Measurements from ENCODE around the gene SLC26A11. TPM values are rescaled to one million over a fixed set of nuclear protein-coding genes. Genes with fewer than 3 reads are reported as not detected.

The SLC26A11 gene
- total RNA-seq, 4 donors from 2014 or later = 14.1 to 38.9 (median 26.5) TPM

DNA sequence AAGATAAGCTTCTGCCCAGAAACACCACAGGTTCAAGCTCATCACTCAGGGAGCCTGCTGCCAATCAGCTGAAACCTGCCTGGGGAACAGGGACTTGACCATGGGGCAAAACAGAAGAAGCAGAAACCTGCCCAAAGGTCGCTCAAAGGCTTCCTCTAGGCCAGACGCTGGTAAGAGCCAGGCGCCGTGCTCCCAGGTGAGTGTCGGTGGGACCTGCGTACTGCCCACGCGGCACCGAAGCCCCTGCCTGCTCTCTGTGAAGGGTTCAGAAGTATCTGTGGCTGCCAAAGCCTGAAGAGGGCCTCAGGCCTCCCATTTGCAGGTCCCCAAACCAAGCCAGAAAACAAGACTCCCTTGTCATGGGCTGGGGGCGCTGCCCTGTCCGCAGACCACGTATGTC lies 10.5 kb upstream of the SLC26A11 start:
- no peak for DNase-seq (ENCODE audit: low spot score in 2 of 2)
- peaks cover 85% of the 10 kb centered on the region for H3K36me3 ChIP-seq
- TF ChIP-seq EP300 (IDR thresholded peaks at IDR 0.05) (no peak), POLR2AphosphoS5 (IDR thresholded peaks at IDR 0.05) (no peak), POLR2A (IDR thresholded peaks at IDR 0.05) (no peak)
- TF ChIP-seq, protein P1, sequence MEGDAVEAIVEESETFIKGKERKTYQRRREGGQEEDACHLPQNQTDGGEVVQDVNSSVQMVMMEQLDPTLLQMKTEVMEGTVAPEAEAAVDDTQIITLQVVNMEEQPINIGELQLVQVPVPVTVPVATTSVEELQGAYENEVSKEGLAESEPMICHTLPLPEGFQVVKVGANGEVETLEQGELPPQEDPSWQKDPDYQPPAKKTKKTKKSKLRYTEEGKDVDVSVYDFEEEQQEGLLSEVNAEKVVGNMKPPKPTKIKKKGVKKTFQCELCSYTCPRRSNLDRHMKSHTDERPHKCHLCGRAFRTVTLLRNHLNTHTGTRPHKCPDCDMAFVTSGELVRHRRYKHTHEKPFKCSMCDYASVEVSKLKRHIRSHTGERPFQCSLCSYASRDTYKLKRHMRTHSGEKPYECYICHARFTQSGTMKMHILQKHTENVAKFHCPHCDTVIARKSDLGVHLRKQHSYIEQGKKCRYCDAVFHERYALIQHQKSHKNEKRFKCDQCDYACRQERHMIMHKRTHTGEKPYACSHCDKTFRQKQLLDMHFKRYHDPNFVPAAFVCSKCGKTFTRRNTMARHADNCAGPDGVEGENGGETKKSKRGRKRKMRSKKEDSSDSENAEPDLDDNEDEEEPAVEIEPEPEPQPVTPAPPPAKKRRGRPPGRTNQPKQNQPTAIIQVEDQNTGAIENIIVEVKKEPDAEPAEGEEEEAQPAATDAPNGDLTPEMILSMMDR (IDR thresholded peaks at IDR 0.05) = no peak
- H3K4me3 ChIP-seq = no peak overlapping the region
- H3K9me3 ChIP-seq = no peaks in the 10 kb centered on the region
- 96% methylated on average over 12 of the region's 12 CpGs for WGBS
- no peak overlapping the region for H3K27ac ChIP-seq
- no peaks in the 10 kb centered on the region for H3K27me3 ChIP-seq
- H3K4me1 ChIP-seq = no peaks in the 10 kb centered on the region

DNA sequence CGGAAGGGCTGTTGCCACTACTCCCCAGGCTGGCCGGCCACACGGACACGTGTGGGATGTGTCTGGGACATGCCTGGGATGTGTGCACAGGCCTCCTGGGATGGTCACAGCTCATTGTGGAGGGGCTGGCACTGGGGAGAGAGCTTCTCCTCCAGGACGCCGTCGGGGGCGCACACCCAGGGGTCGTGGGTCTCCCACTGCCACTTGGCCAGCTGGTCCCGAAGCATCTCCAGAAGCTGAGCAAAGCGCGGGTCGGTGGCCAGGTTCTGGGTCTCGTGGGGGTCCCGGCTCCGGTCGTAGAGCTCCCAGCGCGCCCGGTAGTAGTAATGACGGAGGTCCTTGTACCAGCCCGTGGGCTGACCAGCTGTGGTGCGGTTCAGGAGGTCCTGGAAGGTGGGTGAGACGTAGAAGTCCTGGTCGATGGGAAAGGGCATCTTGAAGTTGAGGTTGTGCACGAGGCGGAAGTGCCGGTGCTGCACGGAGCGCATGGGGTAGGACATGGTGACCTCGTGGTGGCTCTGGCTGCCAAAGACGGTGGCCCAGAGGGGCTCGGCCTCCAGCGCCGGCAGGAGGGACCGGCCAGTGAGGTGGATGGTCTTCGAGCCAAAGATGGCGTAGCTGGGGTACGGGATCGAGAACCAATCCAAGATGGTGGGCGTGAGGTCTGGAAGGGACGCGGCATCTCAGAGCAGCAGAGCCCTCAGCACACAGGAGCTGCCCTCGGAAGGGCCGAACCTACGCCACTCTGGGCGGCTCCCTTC lies 9.7 kb upstream of the SLC26A11 start:
- DNase-seq (ENCODE audit: low spot score in 2 of 2) = no peak
- Histone ChIP-seq H3K4me3 (no peak overlapping the region), H3K27ac (no peak overlapping the region), H3K36me3 (peaks cover 85% of the 10 kb centered on the region), H3K27me3 (no peaks in the 10 kb centered on the region), H3K9me3 (no peaks in the 10 kb centered on the region), H3K4me1 (no peaks in the 10 kb centered on the region)
- TF ChIP-seq POLR2AphosphoS5 (IDR thresholded peaks at IDR 0.05) = no peak
- no peak for TF ChIP-seq EP300 (IDR thresholded peaks at IDR 0.05)
- TF ChIP-seq POLR2A (IDR thresholded peaks at IDR 0.05) = no peak
- TF ChIP-seq, protein P1 (IDR thresholded peaks at IDR 0.05) = no peak
- 97% methylated on average over 33 of the region's 47 CpGs for WGBS

DNA sequence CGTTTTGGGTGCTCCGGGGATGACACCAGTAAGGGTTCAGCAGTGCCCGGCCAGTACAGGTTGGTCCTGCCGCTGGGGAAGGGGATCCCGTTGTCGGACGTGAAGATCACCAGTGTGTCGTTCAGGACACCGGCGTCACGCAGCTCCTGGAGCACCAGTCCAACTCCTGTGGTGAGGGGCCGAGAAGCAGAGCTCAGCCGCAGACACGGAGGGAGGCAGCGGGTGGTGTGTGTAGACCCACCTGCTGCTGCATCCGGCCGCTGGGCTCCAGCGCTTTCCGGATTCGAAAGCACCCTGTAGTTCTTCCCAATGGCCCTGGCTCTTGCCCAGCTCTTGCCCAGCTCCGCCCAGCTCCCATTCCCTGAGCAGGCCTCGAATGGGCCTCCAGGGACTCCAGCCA lies 8.1 kb upstream of the SLC26A11 start:
- no peaks in the 10 kb centered on the region for H3K27me3 ChIP-seq
- TF ChIP-seq POLR2AphosphoS5 (IDR thresholded peaks at IDR 0.05) (no peak), POLR2A (IDR thresholded peaks at IDR 0.05) (no peak), EP300 (IDR thresholded peaks at IDR 0.05) (no peak)
- TF ChIP-seq, protein P1 (IDR thresholded peaks at IDR 0.05) = no peak
- DNase-seq (ENCODE audit: low spot score in 2 of 2) = no peak
- no CpG with 5 or more reads among the region's 22 CpGs for WGBS
- H3K4me1 ChIP-seq = no peaks in the 10 kb centered on the region
- peaks cover 93% of the 10 kb centered on the region for H3K36me3 ChIP-seq
- no peaks in the 10 kb centered on the region for H3K9me3 ChIP-seq
- no peak overlapping the region for H3K27ac ChIP-seq
- H3K4me3 ChIP-seq = no peak overlapping the region

DNA sequence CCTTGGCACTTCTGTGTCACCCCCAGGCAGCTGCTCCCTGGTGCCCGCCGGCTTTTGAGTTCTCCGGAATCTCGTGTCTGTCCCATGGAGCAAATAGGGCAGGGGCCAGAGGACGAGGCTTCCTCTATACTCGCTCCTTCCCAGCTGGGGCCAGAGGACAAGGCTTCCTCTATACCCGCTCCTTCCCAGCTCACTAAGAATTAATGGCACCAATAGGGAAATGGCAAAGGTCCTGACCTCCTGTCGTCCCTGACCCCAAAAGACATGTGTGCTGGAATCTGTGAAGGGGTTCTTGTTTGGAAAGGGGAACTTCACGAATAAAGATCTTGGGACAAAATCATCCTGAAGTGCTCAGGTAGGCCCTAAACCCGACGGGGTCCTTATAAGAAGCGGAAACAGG lies 7.7 kb upstream of the SLC26A11 start:
- WGBS = 85% methylated on average over 8 of the region's 12 CpGs
- no peak overlapping the region for H3K27ac ChIP-seq
- no peak for DNase-seq (ENCODE audit: low spot score in 2 of 2)
- no peaks in the 10 kb centered on the region for H3K9me3 ChIP-seq
- no peak overlapping the region for H3K4me3 ChIP-seq
- H3K4me1 ChIP-seq = no peaks in the 10 kb centered on the region
- H3K36me3 ChIP-seq = peaks cover 92% of the 10 kb centered on the region
- H3K27me3 ChIP-seq = no peaks in the 10 kb centered on the region
- TF ChIP-seq, protein P1 (IDR thresholded peaks at IDR 0.05) = no peak
- TF ChIP-seq EP300 (IDR thresholded peaks at IDR 0.05) (no peak), POLR2A (IDR thresholded peaks at IDR 0.05) (no peak), POLR2AphosphoS5 (IDR thresholded peaks at IDR 0.05) (no peak)

DNA sequence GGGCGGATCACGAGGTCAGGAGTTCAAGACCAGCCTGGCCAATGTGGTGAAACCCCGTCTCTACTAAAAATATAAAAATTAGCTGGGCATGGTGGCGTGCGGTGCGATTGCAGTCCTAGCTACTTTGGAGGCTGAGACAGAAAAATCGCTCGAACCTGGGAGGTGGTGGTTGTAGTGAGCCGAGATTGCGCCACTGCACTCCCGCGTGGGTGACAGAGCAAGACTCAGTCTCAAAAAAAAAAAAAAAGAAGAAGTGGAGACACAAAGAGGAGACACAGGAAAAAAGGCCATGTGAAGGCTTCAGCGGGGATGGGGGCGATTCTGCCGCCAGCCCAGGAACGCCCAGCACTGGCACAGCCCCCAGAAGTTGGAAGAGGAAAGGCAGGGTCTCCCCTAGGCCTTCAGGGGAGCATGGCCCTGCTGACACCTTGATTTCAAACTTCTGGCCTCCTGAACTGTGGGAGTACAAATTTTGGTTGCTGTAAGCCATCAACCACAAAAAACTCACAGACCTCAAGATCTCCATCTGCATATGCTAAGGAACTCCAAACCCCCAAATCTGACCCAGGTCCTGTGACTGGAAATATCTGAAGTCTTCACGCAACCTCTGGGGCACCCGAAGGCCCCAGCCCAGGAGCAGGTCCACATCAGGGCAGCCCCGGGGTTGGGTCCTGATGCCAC lies 7.1 kb upstream of the SLC26A11 start:
- no peak for DNase-seq (ENCODE audit: low spot score in 2 of 2)
- 82% methylated on average over 16 of the region's 19 CpGs for WGBS
- Histone ChIP-seq H3K27me3 (no peaks in the 10 kb centered on the region), H3K9me3 (no peaks in the 10 kb centered on the region), H3K4me1 (peaks cover 2% of the 10 kb centered on the region), H3K4me3 (no peak overlapping the region), H3K36me3 (peaks cover 90% of the 10 kb centered on the region), H3K27ac (no peak overlapping the region)
- TF ChIP-seq POLR2AphosphoS5 (IDR thresholded peaks at IDR 0.05) (no peak), POLR2A (IDR thresholded peaks at IDR 0.05) (no peak)
